Measurements from ENCODE around the gene HS6ST3.

The HS6ST3 gene

DNA sequence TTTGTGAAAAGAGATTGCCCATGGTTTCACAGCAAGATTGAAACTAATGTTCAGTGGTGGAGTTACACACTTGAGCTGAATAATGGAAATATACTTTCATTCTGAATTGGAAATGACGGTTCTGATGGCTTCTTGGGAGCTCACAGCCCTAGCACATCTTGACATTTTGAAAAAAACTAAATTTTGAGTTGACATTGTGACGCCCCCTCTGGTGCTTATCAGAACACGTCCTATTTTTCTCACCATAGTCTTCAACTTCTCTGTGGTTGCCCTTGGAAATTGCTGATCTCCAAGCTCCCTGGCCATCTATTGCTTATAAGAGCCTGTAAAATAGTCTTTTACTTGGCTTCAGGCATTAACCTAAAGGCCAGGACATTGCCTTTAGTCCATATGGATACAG lies 702.3 kb downstream of the HS6ST3 start:
- TF ChIP-seq HDGF (IDR thresholded peaks at IDR 0.05; ENCODE audit: borderline replicate concordance) (no peak), ARNT (IDR thresholded peaks at IDR 0.05) (no peak), LEF1 (IDR thresholded peaks at IDR 0.05; ENCODE audit: borderline replicate concordance) (no peak), BHLHE40 (IDR thresholded peaks at IDR 0.05; ENCODE audit: borderline replicate concordance) (no peak)
- TF ChIP-seq, protein P1, sequence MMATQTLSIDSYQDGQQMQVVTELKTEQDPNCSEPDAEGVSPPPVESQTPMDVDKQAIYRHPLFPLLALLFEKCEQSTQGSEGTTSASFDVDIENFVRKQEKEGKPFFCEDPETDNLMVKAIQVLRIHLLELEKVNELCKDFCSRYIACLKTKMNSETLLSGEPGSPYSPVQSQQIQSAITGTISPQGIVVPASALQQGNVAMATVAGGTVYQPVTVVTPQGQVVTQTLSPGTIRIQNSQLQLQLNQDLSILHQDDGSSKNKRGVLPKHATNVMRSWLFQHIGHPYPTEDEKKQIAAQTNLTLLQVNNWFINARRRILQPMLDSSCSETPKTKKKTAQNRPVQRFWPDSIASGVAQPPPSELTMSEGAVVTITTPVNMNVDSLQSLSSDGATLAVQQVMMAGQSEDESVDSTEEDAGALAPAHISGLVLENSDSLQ (IDR thresholded peaks at IDR 0.05) = no peak
- DNase-seq (ENCODE audit: extremely low spot score) = no peak
- ChIA-PET POLR2A (no interaction called here), CTCF (no interaction called here)

DNA sequence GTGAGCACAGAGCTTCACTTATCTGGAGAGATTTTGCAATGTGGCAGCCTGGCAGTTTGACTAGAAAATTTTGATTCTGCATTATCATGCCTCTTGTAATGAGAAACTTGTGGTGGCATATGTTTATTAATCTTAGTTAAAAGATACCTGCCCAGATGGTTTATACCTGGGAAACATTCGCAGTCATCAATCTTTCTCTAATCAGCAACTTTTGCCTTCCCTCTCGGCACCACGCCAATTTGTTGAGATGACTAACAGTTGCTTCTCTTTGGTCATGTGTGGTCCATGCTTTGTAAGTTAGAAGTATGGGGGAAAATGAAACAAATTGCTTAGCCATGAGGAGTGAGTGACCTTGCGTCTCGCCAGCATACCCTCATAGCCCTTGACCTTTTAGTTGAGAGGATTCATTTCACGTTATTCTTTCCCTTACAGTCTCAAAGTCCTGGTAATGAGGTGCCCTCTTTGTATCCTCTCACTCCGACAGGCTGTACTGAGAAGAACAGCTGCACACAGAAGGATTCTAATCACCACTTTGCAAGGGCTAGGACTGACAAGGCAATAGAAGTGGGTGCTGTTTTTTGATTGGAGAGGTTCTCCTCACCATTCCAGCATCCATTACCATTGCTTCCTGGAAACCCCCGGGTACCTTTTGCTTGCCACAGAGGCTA lies 703.0 kb downstream of the HS6ST3 start:
- CTCF ChIA-PET = no interaction called here
- POLR2A ChIA-PET = no interaction called here
- no peak for TF ChIP-seq ZNF384 (IDR thresholded peaks at IDR 0.05)
- no peak for TF ChIP-seq BHLHE40 (IDR thresholded peaks at IDR 0.05; ENCODE audit: borderline replicate concordance)
- TF ChIP-seq CTBP1 (IDR thresholded peaks at IDR 0.05; ENCODE audit: borderline replicate concordance) = no peak
- TF ChIP-seq, protein P1 (IDR thresholded peaks at IDR 0.05) = no peak
- TF ChIP-seq FOXM1 (IDR thresholded peaks at IDR 0.05; ENCODE audit: borderline replicate concordance) = no peak
- no peak for TF ChIP-seq SP1 (IDR thresholded peaks at IDR 0.05)
- no peak for TF ChIP-seq L3MBTL2 (conservative IDR thresholded peaks at IDR 0.05)
- TF ChIP-seq NFRKB (IDR thresholded peaks at IDR 0.05) = no peak
- TF ChIP-seq SUZ12 (IDR thresholded peaks at IDR 0.05) = no peak
- TF ChIP-seq ELF4 (IDR thresholded peaks at IDR 0.05) = no peak
- no peak for TF ChIP-seq LEF1 (IDR thresholded peaks at IDR 0.05; ENCODE audit: borderline replicate concordance)
- no peak for TF ChIP-seq ARNT (IDR thresholded peaks at IDR 0.05)
- no peak for TF ChIP-seq FOXK2 (IDR thresholded peaks at IDR 0.05)
- TF ChIP-seq HDGF (IDR thresholded peaks at IDR 0.05; ENCODE audit: borderline replicate concordance) = no peak
- TF ChIP-seq TARDBP (IDR thresholded peaks at IDR 0.05) = no peak
- TF ChIP-seq FOXA1 (IDR thresholded peaks at IDR 0.05) = no peak
- DNase-seq (ENCODE audit: extremely low spot score) = no peak

DNA sequence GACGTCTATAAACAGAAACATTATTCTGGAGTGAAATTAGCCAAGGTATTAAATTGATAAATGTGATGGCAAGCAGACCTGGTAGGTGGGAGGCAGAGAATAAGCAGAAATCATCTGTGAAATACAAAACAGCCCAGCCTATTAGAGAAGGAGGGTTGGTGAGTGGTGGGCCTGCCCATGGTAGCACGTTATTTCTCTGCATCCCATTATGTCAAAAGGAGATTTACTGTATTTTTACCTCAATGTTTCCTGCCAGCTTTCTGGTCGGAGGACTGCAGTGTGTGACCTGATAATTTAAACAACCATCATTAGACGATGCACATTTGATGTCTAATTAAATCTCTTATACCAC lies 703.5 kb downstream of the HS6ST3 start:
- CTCF ChIA-PET = no interaction called here
- POLR2A ChIA-PET = no interaction called here
- DNase-seq (ENCODE audit: extremely low spot score) = no peak

DNA sequence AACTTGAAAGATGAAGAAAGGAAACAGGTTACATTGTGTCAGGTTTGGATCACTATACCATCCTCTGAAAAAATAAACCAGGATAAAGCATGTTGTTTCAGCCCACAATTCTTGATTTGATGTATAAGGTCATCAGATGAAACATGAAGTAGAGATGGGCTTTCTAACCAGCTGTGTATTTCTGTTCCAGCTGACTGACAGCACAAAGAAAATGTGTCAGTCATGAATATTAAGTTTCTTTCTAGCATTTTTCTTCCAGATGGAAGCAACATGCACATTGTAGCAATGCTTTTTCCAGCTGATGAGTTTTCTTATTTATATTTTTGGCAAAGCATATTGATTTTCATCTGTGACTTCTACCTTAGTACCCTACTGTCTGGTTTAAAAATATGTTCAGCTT lies 704.8 kb downstream of the HS6ST3 start:
- CTCF ChIA-PET = no interaction called here
- POLR2A ChIA-PET = no interaction called here
- TF ChIP-seq BHLHE40 (IDR thresholded peaks at IDR 0.05; ENCODE audit: borderline replicate concordance) (no peak), ARNT (IDR thresholded peaks at IDR 0.05) (no peak), FOXM1 (IDR thresholded peaks at IDR 0.05; ENCODE audit: borderline replicate concordance) (no peak), CTBP1 (IDR thresholded peaks at IDR 0.05; ENCODE audit: borderline replicate concordance) (no peak), FOXK2 (IDR thresholded peaks at IDR 0.05) (no peak), SP1 (IDR thresholded peaks at IDR 0.05) (no peak), FOXA1 (IDR thresholded peaks at IDR 0.05) (no peak), SUZ12 (IDR thresholded peaks at IDR 0.05) (no peak), HDGF (IDR thresholded peaks at IDR 0.05; ENCODE audit: borderline replicate concordance) (no peak), LEF1 (IDR thresholded peaks at IDR 0.05; ENCODE audit: borderline replicate concordance) (no peak), ZNF384 (IDR thresholded peaks at IDR 0.05) (no peak), NFRKB (IDR thresholded peaks at IDR 0.05) (no peak), TARDBP (IDR thresholded peaks at IDR 0.05) (no peak), ELF4 (IDR thresholded peaks at IDR 0.05) (no peak), L3MBTL2 (conservative IDR thresholded peaks at IDR 0.05) (no peak)
- TF ChIP-seq, protein P1 (IDR thresholded peaks at IDR 0.05) = no peak
- DNase-seq (ENCODE audit: extremely low spot score) = no peak

More for the DNA sequence above, 703.5 kb downstream of the HS6ST3 start:
- TF ChIP-seq BHLHE40 (IDR thresholded peaks at IDR 0.05; ENCODE audit: borderline replicate concordance) (no peak), SUZ12 (IDR thresholded peaks at IDR 0.05) (no peak), FOXA1 (IDR thresholded peaks at IDR 0.05) (no peak), NFRKB (IDR thresholded peaks at IDR 0.05) (no peak)
- TF ChIP-seq, protein P1 (IDR thresholded peaks at IDR 0.05) = no peak

DNA sequence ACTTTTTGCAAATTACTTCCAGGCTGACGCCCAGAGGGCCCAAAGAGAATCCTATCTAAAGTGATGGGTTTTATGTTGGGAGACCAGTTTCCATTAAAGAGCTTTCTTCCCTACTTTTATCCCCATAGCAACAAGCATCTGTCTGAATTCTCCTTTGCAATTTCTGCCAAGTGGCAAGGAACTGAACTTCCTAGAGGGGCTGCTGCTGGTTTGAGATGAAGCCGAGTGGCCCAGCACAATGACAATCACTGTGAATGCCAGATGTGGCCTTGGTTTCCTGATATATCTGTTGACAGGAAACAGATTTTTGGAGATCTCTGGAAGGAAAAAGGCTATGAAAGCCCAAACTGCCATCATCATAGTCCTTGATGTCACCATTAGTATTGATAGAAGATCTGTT lies 705.8 kb downstream of the HS6ST3 start:
- ChIA-PET POLR2A (no interaction called here), CTCF (no interaction called here)
- no peak for TF ChIP-seq LEF1 (IDR thresholded peaks at IDR 0.05; ENCODE audit: borderline replicate concordance)
- TF ChIP-seq ARNT (IDR thresholded peaks at IDR 0.05) = no peak
- TF ChIP-seq BHLHE40 (IDR thresholded peaks at IDR 0.05; ENCODE audit: borderline replicate concordance) = no peak
- no peak for DNase-seq (ENCODE audit: extremely low spot score)

DNA sequence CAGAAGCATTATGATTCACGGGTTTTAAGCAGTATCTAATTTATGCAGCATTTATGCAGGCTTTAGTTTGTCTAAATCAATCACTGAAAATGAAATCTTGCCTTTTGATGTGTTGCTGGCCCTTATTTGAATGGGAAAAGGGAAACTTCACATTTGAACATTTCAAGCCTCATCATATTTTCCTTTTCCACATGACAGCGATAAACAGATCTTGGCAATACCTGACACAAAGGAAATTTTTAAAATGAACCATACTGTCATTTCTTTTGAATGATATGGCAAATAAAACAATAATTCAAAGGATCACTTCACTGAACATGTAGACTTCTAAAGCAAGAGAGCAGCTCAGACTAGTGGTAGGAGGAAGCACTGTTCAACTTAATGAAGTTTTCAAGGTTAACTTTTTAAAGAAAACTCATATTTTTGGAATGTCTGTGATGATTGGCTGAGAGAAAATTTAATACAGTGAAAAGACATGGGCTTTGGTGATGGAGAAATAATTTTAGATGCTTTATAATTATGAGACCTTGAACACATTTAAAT lies 706.3 kb downstream of the HS6ST3 start:
- ChIA-PET CTCF (no interaction called here), POLR2A (no interaction called here)
- TF ChIP-seq CTBP1 (IDR thresholded peaks at IDR 0.05; ENCODE audit: borderline replicate concordance) = no peak
- no peak for TF ChIP-seq NFRKB (IDR thresholded peaks at IDR 0.05)
- TF ChIP-seq FOXK2 (IDR thresholded peaks at IDR 0.05) = no peak
- no peak for TF ChIP-seq ARNT (IDR thresholded peaks at IDR 0.05)
- no peak for TF ChIP-seq FOXA1 (IDR thresholded peaks at IDR 0.05)
- TF ChIP-seq TARDBP (IDR thresholded peaks at IDR 0.05) = no peak
- TF ChIP-seq, protein P1 (IDR thresholded peaks at IDR 0.05) = no peak
- TF ChIP-seq LEF1 (IDR thresholded peaks at IDR 0.05; ENCODE audit: borderline replicate concordance) = no peak
- TF ChIP-seq L3MBTL2 (conservative IDR thresholded peaks at IDR 0.05) = no peak
- TF ChIP-seq SP1 (IDR thresholded peaks at IDR 0.05) = no peak
- TF ChIP-seq ELF4 (IDR thresholded peaks at IDR 0.05) = no peak
- TF ChIP-seq ZNF384 (IDR thresholded peaks at IDR 0.05) = no peak
- no peak for TF ChIP-seq BHLHE40 (IDR thresholded peaks at IDR 0.05; ENCODE audit: borderline replicate concordance)
- no peak for TF ChIP-seq HDGF (IDR thresholded peaks at IDR 0.05; ENCODE audit: borderline replicate concordance)
- no peak for TF ChIP-seq SUZ12 (IDR thresholded peaks at IDR 0.05)
- TF ChIP-seq FOXM1 (IDR thresholded peaks at IDR 0.05; ENCODE audit: borderline replicate concordance) = no peak
- no peak for DNase-seq (ENCODE audit: extremely low spot score)

Measured in HEK293T (cell line).